NCI-H226 (cell line): ENCODE data around the gene PTGER2.

Source experiments
- DNase-seq: peaks from one replicate; pipeline ENCODE4 v3.0.0-alpha.2; 2015

Gene PTGER2

DNA sequence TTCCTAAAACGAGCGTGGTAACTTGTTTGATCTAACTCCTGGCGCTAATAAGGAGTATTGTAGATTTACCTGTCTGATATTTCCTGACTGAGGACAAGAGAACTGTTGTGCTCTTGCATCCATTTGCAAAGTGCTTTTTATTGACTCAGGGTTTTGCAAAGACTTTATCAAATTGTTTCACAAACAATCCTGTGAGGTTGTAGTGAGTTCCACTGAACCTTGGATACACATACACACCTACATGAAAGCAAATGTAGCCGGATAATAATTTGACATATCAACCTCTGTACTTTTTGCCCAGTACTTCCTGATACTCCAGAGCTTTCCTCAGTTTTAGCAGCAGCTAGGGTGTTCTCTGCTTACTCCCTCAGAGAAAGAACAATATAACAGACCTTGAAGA lies 6.7 kb upstream of the PTGER2 start:
- no peak for DNase-seq

DNA sequence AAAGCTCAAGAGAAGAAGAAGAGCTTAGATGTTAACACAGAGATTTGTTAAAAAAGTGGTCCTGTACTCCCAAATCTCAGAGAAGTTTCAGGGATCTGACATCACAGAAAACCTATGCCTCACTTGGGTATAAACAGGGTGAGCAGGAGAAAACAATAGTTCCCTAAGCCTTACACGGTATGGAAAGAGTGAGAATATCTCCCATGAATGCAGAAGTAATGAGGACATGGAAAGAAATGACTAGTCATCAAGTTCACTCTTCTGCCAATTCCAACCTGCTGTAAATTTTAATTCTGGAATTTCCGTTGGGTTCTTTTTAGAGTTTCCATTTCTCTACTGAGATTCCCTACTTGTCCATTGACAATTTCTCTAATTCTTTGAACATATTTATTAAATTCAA lies 6.2 kb upstream of the PTGER2 start:
- DNase-seq, result no peak

DNA sequence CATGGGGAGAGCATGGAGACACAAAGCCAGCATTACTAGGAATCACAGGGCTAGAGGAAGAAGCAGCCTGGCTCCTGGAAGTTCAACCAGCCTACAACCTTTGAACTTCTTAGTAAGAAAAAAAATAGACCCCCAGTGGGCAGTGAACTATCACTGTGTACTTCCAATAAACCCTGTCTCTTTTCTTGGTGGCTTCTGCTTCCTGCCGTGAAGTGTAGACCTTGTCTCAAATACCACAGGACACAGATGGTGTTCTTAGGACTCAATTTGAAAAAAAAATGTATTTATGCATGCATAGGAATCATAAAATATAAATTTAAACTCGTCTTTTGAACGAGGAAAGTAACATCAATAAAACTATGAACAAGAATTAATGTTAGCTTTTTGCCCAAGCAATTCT lies 3.6 kb upstream of the PTGER2 start:
- DNase-seq, result no peak

DNA sequence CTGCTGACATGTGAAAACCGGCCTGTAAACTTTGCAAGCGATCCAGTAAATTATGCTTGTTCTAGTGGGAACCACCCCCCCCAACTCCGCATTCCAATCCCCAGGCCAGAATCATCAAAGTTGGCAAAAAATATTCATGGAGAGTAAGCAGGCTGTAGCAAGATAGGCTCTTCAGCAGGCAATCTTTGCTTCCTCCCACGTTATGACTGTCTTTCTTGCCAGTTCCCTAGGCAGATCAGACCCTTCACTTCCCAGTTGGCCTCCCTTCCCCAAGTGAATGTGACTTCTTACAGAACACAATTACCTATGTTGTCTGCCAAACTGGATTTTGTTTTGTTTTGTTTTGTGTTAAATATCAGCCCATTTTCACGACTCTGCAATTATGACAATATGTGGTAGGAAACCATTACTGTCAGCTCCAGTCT lies 1.2 kb upstream of the PTGER2 start:
- no peak for DNase-seq

DNA sequence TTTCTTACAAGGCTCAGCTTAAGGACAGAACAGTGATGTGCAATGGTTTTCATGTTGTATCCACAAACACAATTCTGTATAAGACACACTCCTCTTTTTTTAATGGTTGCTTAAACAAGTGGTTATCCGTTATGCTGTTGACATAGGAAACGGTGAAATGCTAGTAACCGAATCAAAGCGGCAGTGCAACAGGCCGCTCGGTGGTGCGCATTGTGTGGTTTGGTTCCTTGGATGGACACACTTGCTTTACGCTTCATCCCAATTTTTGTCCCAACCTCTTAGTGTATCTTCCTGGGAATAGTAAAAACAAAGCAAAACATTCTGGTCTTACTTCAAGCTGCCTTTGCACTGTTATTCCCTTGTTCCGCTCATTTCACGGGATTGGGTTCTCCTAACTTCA lies 650 bp upstream of the PTGER2 start:
- no peak for DNase-seq

DNA sequence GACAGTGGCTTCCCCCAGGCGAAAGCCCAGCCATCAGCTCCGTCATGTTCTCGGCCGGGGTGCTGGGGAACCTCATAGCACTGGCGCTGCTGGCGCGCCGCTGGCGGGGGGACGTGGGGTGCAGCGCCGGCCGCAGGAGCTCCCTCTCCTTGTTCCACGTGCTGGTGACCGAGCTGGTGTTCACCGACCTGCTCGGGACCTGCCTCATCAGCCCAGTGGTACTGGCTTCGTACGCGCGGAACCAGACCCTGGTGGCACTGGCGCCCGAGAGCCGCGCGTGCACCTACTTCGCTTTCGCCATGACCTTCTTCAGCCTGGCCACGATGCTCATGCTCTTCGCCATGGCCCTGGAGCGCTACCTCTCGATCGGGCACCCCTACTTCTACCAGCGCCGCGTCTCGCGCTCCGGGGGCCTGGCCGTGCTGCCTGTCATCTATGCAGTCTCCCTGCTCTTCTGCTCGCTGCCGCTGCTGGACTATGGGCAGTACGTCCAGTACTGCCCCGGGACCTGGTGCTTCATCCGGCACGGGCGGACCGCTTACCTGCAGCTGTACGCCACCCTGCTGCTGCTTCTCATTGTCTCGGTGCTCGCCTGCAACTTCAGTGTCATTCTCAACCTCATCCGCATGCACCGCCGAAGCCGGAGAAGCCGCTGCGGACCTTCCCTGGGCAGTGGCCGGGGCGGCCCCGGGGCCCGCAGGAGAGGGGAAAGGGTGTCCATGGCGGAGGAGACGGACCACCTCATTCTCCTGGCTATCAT lies 663 bp downstream of the PTGER2 start:
- no peak for DNase-seq

DNA sequence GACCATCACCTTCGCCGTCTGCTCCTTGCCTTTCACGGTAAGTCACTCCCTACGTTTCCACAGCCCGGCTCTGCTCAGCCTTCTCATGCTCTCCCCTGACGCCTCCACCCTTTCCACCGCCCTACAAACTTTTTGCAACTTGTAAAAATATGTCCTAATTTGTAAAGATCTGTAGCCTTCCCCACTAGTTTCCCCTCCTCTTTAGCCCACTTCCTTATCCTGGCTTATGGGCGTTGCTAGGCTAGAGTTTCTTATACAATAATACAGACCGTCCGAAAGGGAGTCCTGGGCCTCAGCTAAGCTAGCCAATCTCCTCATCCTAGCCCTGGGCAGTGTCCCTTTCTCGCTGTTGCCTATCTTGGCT lies 1.2 kb downstream of the PTGER2 start:
- no peak for DNase-seq

DNA sequence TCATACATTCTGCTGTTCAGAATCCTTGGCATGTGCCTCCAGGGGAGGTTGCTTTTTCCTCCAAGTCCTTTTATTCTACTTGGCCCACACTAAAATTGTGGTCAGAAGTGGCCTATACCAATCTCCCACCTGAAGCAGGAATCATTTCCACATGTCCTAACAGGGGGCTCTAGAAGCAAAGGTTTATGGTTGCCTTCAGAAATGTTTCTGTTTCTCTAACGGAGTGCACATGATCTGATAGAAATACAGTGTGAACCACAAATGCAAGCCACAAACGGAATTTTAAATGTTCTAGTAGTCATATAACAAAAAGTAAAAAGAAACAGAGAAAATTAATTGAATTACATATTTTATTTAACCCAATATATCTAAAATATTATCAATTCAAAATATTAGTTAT lies 4.0 kb downstream of the PTGER2 start:
- DNase-seq, result no peak

DNA sequence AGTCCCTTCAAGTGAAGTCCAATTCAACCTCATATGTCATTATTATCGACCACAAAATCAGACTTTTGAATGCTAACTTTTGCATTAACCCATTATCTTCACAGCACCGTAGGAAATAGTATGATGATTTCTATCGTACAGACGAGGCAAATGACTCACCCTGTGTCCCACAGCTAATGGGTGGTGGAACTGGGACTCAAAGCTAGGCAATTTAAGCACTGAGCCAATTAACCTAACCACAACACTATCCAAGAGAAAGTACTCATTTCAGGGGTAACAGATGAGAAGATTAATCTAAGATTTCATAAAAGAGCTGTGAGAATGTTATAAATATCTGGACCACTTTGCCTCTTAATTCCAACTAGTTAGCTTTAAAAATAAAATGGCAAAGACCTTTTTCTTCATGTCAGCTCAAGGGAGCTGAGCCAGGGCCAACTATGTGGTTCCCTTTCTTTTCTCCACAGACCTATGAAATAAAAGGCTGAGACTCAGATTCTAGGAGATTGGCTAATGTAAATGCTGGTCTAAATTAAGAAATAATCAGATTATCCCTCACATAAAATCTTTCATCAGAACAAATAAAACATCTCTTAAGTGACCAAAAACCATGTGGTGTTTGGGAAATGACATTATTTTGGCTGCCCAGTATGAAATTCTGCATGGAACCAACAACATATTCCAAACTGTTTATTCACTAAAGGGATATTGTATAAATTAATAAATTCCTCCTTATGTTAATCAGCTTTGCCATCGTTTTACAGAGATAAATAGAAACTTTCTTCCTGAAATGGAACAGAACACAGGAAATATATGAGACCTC lies 4.9 kb downstream of the PTGER2 start:
- DNase-seq, result no peak

DNA sequence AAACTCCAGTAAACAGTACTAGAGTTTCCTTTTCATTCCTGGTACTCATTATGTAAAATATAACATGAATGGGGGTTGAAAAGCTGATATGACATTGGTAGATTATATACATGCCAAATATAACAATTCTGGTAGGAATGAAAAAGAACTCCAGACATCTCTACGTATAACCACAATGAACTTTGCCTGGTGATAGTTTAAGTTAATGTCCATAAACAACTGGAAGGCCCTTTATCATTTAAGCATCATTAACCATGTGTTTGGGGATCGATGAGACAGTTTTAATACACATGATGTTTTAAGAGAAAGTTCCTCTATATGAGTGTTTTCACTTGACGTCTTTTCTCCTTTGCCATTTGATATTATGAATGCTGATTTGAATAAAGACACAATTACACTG lies 5.8 kb downstream of the PTGER2 start:
- DNase-seq, result no peak

DNA sequence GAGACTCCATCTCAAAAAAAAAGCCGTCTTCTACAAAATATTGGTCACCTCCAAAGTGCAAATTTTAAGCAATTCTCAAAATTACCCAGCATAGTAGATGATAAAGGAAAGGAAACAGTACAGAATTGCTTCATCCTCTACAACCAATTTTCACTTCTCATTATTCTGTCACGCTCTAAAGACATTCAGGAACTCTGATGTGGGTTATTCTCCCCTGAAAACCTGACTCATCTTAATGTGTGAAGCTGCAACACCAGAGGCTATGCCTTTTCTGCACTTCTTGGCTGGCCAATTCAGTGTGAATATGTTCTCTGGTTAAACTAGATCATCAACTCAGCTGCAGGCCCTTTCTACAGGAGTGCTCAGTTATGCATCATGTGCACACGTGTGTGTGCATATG lies 11.0 kb downstream of the PTGER2 start:
- DNase-seq, result no peak

DNA sequence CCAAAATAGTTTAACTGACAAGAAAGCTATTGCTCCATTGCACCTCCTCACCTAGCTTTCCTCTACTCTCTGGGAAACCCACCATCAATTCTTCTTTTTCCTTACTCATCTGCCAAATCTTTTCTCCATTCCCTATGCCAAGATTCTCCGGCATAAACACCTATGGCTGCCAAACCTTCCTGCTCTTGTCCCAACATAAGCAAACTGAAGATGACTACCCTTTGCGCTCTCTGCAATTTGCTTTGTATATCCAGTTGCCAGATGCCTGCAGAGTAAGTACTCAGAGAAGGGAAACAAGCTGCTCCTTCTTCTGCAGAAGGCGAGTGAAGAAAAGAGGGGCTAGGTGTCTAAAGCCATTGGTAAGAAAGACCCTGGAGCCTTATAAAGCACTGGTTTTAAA lies 11.5 kb downstream of the PTGER2 start:
- DNase-seq, result no peak

DNA sequence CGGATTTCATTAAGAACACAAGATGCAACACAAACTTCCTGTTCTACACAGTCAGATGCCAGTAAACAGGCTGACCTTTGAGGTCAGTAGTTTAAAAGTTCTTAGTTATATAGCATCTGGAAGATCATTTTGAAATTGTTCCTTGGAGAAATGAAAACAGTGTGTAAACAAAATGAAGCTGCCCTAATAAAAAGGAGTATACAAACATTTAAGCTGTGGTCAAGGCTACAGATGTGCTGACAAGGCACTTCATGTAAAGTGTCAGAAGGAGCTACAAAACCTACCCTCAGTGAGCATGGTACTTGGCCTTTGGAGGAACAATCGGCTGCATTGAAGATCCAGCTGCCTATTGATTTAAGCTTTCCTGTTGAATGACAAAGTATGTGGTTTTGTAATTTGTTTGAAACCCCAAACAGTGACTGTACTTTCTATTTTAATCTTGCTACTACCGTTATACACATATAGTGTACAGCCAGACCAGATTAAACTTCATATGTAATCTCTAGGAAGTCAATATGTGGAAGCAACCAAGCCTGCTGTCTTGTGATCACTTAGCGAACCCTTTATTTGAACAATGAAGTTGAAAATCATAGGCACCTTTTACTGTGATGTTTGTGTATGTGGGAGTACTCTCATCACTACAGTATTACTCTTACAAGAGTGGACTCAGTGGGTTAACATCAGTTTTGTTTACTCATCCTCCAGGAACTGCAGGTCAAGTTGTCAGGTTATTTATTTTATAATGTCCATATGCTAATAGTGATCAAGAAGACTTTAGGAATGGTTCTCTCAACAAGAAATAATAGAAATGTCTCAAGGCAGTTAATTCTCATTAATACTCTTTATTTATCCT lies 13.5 kb downstream of the PTGER2 start:
- peak; percentile 16 for DNase-seq

DNA sequence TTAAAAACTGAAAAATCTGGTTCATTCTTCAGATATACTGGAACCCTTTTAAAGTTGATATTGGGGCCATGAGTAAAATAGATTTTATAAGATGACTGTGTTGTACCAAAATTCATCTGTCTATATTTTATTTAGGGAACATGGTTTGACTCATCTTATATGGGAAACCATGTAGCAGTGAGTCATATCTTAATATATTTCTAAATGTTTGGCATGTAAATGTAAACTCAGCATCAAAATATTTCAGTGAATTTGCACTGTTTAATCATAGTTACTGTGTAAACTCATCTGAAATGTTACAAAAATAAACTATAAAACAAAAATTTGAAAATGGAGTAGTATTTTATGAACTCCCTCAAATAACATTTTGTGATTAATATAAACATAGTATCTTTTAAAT lies 14.2 kb downstream of the PTGER2 start:
- DNase-seq, result peak; percentile 31

DNA sequence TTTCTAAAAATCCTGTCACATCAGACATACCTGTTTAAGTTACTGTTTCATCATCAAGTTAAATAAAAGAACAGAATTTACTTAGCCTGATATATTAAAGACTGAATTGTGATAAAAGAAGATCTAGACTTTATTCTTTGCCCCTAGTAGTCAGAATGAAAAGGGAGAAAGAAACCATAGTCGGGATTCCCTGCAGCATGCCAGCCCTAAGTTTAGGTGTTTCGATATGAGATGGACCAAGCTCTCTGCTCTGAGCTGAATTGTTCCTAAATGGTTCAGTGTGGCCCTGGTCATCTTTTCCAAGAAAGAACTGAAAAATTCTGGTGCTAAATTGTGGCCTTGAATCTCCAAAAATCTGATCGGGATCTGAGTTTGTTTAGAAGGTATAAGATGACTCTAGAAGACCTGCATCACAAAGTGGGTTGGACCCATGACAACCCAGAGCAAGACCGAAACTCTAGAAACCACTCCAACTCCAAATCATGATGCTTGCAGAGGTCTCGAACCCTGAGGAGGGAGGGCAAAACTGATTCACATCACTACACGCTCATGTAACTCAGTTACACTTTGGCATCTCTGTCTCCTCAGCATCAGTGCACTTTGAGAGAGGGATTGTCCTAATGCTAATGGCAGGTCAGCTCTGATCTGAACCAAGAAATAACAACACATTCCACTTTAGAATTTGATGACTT lies 15.7 kb downstream of the PTGER2 start:
- no peak for DNase-seq

DNA sequence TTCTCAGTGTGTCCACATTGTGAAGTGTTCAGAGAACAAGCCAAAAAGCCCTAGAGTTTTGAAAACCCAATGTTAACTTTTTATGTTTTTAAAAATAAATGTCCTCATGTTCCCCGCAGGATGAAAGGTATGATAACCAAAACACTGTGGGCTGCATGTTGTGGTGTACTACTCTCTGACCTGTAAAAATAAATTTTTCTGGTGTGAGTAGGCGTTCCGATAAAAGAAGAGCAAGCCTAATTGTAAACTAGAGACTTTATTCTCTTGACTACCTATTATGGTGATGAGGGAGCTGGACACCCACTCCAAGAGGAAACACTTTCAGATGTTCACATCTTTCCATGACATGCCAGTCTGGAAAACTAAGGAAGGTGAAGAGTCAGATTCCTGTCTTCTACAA lies 18.2 kb downstream of the PTGER2 start:
- no peak for DNase-seq

DNA sequence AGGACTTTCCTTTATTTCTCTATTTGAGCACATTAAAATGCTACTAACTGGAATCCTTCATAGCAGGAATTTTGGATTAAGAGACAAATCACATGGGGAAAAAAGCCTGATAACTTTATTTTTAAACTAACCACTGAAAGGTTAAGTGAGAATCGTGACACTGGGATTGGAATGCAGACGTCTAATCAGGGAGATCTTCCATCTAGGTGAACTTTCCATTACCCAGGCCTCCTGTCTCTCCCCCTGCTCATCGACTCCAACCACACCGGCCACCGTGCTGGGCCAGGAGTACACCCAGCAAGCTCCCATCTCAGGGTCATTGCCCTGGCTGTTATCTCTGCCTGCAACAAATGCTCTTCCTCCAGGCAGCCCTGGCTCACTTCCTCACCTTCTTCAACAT lies 19.0 kb downstream of the PTGER2 start:
- no peak for DNase-seq

DNA sequence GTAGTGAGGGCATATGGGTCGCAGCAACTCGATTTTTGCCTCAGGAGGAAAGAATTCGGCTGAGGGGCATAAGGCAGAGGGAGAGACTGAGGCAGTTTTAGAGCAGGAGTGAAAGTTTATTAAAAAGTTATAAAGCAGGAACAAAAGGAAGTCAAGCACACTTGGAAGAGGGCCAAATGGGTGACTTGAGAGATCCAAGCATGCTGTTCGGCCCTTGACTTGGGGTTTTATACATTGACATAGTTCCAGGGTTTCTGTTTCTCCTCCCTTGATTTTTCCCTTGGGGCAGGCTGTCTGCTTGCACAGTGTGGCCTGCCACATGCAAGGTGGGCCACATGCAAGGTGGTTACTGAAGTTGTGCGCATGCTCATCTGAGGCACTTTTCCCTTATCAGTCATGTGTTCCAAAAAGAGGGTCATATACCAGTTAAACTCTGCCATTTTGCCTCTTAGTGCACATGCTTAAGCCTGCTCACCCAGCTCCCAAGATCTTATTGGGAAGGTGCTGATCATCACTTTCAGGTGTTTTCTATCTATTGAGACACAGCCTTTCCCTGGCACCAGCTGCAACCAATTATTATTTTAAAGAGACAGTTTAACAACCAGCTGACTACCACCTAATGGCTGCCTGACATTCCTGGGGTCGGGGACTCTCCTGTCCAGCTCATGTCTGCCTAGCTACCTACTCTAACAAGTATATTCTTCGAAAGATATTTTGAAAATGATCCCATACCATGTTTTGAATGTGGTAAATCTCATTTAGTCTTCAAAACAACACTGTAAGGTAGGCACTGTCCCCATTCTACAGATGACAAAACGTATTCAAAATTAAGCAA lies 19.9 kb downstream of the PTGER2 start:
- no peak for DNase-seq

DNA sequence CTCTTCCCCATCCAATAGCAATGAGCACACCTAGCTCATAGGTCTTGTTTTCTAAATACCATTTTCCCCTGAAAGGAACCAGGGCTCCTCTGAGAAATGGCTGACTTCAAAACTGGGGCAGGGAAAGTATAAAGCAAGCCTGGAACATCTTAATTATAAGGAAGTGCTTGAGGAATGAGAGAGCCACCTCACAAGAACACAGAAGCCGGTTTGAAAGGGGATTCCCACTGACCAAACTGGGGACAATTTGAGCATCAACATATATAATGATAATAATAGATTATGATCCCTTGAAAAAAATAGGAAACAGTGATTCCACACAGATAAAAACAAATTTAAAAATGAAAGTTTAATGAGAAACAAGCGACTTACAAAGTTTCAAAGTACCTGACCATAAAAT lies 22.1 kb downstream of the PTGER2 start:
- DNase-seq, result no peak

DNA sequence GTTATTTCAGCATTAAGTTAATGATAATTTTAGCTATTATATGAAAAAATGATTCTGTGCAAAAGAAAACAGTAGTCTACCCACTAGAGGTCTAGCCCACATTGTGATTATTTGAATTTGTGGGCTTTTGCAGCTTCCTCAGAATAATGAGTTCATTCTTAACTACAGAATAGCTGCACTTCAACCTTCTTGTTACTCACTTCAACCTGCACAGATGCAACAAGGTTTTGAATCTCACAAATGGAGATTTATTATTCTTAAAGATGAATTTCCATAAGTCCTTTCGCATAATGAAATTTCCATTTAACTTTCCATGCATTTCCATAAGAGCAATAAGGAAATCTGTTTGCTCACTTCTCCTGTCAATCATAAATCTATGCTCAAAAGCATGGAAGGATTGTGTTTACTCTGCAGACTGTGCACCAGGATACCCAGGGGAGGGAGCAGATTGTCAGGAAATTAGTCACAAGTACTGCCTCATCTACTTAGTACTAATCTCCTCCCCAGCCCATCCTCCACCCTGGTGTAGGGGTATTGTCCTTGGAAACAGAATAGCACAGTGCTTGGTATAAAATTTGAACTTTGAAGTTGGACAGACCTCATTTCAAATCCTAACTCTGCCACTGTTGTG lies 24.1 kb downstream of the PTGER2 start:
- peak; percentile 82 for DNase-seq

DNA sequence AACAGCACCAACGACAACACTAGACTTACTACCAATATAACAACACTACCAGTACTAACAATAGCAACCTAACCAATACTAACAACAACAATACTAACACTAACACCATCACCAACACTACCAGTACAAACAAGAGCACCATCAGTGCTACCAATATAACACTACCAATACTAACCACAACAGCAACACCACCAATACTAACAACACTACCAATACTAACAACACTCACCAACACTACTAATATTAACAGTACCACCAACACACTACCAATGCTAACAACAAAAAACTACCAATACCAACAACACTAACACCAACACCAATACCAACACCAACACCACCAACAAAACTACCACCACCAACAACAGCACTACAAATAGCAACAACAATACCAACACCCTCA lies 25.1 kb downstream of the PTGER2 start:
- no peak for DNase-seq
